Activated CD8-positive, alpha-beta memory T cell treated with anti-CD3 and anti-CD28 coated beads for 1 hour (primary cell): ENCODE measurements around the gene TGFBR3.

Experiments used
- DNase-seq, 2 donors: peaks; one replicate each; pipeline ENCODE4 v3.0.0-alpha.2; 2020; ENCODE audit warnings: low read depth in 1 of 2; ENCODE audit errors: extremely low read depth in 1 of 2

Gene TGFBR3

DNA sequence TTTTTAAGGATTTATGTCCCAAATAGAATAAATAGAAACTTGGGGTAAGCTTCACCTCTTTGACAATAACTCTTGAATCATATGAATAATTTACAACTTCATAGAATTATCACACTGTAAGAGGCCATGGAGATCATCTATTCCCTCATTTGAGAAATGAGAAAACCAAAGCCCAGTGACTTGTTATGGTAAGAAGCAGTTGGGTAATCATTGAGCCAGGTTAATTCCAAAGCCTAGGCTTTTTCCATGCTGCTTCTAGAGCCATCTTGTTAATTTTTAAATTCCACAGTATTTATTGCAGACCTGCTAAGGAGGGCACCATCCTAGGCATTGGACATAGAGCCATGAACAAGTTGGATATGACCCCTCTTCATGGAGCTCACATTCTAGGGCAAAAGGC lies 224.8 kb downstream of the TGFBR3 start:
- no peak for DNase-seq

DNA sequence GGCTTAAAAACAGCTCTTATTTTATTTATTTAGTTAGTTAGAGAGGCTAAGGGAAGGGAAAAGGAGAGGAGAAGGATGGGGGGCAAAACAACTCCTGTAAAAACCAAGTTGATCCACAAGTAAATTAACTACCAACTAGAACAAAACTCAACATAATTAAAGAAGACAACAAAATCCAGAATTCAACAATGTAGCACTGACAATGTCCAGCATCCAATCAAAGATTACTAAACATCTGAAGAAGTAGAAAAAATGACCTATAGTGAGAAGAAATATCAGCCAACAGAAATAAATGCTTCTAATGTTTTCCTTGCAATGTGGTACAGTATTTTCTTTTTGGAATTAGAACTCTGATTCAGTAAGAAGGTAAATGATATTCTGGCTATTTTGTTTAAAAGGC lies 225.2 kb downstream of the TGFBR3 start:
- no peak for DNase-seq

DNA sequence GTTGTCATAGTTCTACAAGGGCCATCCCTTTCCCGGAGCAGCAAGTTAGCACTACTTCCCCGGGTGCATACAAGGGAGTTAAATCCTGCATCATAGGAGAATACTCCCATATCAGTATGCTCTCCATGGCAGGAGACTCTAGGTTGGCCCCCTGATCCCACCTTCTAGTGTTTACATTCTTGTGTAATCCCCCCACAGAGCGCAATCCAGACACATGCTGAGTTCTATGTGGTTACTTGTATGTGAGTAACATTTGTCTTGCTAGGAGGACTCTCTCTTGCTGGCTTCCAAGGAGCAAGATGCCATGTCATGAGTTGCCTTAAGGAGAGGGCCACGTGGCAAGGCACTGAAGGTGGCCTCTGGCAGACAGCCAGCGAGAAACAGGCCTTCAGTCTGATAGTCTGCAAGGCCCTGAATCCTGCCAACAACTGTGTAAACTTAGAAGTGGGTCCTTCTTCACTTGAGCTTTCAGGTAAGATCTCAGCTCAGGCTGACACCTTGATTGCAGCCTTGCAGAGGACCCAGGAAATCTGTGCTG lies 230.0 kb downstream of the TGFBR3 start:
- no peak for DNase-seq

DNA sequence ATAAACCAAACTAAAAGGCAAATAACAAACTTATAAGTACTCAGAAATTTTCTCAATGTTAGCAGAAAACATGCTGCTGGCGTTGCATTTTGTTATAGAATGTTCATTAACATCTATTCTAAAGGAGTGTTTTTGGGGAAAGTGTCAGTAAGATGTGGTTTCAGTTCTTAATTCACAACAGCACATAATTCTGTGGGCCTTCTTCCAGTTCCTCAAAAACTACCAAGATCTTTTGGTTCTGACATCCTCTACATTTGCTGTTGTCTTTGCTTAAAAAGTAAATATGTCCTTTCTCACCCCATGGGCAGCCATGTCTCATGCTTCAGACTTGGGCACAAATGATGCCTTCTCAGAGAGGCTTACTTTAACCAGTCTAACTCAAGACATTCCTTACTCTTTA lies 232.8 kb downstream of the TGFBR3 start:
- no peak for DNase-seq

DNA sequence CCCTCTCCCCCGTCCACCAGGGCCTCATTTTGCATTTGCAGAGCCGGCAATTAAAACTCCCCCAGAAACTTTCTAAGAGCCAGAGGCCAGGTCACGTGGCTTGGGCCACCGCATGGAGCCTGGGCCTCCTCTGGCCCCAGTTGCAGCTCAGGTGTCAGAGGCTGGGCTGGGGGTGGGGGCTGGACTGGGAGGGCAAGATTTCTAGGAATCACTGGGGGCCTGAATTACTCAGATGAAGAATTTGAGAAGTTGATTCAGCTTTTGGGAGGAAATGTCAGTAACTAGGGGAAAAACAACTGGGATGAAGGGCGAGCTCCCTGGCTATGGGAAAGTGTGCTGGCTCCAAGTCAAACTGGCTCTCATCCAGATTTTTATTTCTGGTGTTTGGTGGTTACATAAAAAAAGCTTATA lies 234.3 kb downstream of the TGFBR3 start:
- no peak for DNase-seq

DNA sequence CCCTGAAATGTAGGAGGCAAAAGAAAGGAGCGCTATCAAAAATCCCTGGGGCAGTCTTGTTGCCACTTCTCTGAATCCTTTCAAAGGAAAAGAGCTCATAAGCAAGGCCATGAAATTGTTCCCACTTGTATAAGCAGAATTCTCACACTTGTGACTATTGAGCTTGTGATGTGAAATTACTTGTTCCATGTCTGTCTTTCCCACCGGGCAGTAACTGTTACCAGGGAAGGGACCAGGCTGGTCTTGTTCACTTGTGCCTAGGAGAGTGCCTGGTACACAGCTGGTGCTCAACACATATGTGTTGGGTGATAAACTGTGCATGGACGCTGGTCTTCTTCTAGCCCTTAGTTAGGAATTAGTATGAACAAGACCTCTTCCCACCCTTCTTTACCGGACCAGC lies 234.7 kb downstream of the TGFBR3 start:
- DNase-seq: no peak

DNA sequence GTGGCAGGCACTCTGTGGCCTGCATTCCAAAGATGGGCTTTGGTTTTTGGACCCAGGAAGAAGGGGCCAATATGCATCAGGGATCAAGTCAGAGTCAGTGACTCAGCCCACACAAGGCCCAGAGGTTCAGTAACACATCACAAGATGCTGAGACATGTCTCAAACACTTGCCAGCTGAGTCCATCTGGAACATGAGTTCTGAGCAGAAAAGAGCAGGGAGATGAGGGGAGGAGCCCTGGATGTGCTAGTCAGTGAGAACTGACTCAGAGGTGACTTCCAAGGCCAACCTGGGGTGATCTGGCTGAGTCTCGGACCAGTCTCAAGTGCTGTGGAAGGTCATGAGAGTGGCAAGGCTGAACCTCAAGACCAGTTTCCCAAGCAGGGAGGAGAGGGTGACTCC lies 235.2 kb downstream of the TGFBR3 start:
- no peak for DNase-seq

DNA sequence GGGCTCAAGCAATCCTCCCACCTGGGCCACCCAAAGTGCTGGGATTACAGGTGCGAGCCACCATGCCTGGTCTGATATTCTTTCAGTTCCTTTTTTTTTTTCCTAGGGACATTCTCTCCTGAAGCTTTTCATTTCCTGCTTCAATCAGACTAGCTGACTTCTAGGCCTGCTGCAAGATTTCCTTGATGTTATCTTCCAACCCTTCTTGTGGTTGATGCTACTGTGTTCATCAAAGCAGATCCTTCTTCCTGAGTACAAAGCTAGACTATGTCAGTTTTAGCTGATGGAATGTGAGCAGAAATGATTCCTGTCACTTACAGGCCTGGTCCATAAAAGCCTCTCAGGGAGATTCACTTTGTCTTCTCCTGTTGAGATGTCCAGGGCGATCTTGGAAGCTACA lies 238.9 kb downstream of the TGFBR3 start:
- DNase-seq: no peak

DNA sequence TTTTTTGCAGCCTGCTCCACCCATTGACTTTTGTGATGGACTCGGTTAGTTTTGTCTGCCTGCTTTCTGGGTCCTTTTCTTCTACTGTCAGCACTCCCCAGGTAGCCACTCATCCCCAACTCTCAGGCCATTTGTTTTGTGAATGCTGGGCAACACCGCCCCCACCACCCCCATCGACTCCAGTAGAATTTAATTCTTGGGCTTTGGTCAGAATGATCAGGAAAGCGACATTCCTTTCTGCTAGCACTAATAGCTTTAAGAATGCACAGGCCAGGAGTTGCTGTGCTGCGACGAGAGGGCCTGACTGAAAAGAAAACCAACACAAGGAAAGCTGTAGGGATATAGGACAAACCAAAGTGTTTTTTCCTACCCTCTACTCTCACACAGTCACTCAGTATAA lies 240.9 kb downstream of the TGFBR3 start:
- DNase-seq: no peak

DNA sequence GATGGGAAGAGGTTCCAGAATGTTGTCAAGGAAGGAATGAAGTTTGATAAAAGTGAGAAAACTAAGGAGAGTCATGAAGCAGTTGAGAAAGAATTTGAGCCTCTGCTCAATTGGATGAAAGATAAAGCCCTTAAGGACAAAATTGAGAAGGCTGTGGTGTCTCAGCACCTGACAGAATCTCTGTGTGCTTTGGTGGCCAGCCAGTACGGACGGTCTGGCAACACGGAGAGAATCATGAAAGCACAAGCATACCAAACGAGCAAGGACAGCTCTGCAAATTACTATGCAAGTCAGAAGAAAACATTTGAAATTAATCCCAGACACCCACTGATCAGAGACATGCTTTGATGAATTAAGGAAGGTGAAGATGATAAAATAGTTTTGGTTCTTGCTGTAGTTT lies 242.5 kb downstream of the TGFBR3 start:
- DNase-seq: no peak

DNA sequence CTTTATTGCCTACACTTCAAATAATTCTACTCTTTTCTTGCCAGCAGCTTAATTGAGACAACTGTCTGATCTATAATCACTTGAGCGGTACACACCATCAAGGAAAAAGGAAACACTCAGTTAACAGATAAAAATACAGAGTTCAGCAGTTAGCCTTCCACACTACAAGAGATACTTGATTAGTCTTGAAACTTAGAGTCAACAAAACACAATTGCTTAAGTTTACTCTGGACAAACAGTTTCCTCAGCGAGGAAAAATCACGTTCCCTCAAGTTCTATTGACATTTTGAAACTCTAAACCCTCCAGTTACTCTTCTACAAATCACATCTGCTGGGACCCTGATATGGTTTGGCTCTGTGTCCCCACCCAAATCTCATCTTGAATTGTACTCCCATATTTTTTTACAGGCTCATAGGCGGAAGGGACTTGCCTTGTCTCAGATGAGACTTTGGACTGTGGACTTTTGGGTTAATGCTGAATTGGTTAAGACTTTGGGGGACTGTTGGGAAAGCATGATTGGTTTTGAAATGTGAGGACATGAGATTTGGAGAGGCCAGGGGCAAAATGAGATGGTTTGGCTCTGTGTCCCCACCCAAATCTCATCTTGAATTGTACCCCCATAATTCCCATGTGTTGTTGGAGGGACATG lies 244.9 kb downstream of the TGFBR3 start:
- no peak for DNase-seq

DNA sequence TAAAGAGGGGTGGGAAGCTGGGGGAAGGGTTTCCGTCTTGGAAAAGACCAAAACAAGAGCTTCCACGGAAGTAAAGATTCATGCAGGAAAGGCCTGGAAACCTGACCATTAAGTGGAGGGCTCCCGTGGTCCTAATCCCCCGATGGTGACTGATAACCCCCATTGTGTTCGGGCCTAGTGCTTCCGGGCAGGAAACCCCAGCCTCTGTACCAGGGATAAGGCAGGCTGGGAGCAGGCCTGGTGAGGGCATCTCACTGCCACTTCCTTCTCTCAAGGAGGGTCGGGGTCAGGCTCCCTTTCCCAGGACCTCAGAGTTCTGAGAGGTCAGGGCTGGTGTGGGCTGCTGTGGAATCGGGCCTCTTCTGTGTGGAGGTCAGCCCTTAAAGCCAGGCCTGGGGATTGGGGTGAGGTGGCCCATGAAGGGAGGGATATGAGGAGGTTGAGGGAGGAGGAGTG lies 248.4 kb downstream of the TGFBR3 start:
- DNase-seq: no peak

DNA sequence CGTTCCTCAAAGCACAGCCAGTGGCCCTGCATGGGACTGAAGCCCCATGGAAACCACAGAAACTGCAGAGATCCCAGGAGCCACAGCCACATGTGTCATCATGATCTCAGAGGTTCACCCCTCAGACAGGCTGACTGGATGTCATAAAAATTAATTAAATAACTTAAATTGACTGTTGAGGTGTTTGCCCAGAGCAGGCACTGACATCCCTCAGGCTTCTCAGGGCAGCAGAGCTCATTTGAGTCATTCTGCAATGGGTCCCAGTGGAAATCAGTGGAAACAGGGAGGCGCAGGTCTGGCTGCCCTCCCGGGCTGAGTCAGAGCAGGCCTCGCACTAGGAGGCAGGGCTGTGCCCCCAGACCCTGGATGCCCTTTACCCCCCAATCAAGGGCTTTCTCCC lies 250.2 kb downstream of the TGFBR3 start:
- no peak for DNase-seq

DNA sequence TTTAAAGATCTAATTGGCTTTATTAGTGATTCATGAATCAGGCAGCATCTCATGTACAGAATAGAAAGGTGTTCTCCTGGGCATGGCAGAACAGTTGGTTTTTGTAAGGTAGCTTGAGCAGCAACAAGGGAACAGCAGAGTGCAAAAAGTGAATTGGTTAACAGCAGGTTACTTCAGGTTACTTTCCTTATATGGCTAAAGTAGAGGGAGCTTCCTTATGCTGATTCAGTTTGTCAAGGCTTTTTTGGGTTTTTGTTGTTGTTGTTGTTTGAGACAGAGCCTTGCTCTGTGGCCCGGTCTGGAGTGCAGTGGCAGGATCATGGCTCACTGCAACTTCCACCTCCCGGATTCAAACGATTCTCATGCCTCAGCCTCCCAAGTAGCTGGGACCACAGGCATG lies 252.5 kb downstream of the TGFBR3 start:
- DNase-seq: no peak

DNA sequence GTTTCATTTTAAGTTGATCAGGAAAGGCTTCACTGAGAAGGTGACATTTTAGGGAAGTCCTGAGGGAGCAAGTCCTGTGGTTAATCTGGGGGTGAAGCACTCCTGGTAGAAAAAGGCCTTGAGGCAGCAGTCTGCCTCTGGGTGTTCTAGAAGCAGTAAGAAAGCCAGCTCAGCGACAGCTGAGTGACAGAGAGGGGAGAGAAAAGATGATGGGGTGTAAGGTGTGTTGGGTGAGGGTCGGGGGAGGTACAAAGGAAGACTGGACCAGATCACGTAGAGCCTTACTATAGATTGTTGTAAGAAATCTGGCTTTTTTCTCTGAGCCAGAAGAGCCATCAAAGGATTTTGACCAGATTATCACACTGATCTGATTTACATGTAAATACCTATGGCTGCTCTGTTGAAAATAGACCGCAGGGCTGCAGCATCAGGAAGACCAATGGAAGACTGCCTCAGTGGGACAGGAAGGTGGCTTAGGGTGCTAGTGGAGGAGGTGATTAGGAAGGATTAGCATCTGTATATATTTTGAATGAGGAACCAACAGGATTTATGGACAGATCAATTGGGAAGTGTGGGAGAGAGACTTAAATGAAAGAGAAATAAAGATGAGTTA lies 254.1 kb downstream of the TGFBR3 start:
- no peak for DNase-seq

DNA sequence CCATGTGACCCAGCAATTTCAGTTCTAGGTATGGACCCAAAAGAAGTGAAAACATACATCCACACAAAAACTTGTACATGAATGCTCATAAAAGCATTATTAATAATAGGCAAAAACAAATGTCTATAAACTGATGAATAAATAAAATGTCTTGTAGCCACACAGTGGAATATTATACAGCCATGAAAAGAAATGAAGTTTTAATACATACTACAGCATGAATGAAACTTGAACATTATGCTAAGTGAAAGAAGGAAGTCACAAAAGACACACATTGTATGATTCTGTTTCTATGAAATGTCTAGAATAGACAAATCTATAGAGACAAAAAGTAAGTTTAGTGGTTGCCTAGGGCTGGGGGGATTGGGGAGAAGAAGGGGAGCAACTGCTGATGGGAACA lies 255.1 kb downstream of the TGFBR3 start:
- DNase-seq: no peak
